GM21717 (cell line): ENCODE results near the gene PRKD1.

Experiments
- ATAC-seq: cut with Tn5 transposase; IDR thresholded peaks from one replicate; pipeline ENCODE4 v1.9.1; 2021; ENCODE audit warnings: mild to moderate bottlenecking, moderate library complexity; ENCODE audit not compliant: unreplicated experiment

Gene PRKD1

DNA sequence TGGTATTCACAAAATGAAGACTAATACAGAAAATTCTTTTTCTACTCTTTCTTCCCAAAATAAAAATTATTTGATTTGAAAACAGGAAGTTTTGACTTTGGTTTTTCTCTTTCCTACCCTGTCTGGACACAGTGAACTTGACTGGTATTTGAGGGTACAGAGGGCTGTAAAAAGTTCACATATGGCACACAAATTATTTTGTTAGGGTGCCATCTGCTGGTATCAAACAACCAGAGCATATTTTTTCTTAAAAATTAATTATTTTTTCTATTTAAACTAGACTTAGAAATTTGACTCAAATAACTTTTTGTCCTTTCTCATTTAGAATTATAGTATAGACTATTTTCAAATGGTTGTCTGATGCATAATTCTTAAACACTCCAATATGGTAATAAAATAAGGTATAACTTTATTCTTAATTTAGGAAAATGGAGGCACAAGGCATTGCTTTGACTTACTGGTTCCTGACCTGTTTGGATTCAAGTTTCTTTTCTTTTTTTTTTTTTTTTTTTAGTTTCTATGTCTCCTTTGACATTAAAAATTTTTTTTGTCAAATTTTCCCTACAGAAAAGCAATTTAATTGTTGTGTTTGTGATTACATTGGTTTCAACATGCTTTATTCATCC, 390.6 kb downstream of the PRKD1 start:
- no peak for ATAC-seq

DNA sequence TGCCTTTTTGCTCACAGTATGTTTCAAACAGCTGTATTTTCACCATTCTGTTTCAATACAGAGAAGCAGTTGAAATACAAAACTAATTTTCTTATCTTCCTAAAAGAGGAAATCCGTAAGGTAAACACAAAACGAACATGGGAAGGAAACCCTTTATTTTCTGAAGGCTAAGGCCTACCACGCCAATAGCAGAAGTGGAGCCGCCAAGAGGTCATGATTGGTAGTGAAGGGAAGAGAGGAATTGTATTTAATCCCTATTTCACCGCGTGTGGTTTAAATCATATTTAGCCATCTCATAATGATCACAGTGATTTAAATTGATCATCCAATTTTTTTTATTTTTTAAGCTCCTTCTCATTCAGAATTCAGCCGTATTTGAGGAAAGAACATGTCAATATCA, 398.2 kb downstream of the PRKD1 start:
- no peak for ATAC-seq

DNA sequence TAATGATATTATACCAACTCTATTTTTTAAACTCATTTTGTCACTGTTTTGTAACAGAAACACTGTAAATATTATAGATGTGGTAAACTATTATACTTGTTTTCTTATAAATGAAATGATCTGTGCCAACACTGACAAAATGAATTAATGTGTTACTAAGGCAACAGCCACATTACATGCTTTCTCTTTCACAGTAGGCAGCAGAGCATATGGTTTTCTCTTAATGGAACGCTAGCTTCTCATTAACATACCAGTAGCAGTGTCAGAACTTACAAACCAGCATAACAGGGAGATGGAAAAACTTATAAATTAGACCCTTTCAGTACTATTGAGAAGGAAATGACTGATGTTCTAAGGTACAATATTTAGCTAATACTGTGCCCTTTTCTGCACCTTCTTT, 398.8 kb downstream of the PRKD1 start:
- no peak for ATAC-seq

DNA sequence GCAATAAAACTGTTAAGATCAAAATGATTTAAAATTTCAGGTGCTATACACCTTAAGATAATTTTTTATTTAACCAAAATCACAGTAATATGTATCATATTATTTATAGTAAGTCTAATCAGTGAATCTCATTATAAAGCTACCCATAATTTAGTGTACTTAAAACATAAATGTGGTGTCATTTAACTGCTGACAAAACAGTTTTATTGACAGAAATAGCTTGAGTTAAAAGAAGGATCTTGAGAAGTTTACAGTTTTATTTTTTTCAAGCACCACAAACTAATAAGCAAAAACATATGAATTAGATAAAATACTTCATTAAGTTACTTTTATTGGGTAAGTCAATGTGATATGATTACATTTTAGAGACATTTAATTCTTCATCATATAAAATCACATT, 400.4 kb downstream of the PRKD1 start:
- no peak for ATAC-seq
